Psoas muscle (tissue), 8 donors: ENCODE measurements around the gene RTRAF. TPM values are rescaled to one million over a fixed set of nuclear protein-coding genes. Genes with fewer than 3 reads are reported as not detected.

Source experiments
- ATAC-seq, 4 donors: fragments of 200-7000 bp; cut with Tn5 transposase; one replicate each; pipeline ENCODE4 v1.9.1; 2020; ENCODE audit warnings: moderate library complexity in 3 of 4, mild to moderate bottlenecking in 2 of 4
- DNase-seq, 2 donors: peaks; one replicate each; pipeline ENCODE4 v3.0.0-alpha.2; 2020
- H3K27ac ChIP-seq: fragments of 200-600 bp; one replicate; pipeline ENCODE4 v1.8.0; 2022
- H3K27me3 ChIP-seq, 3 donors: fragments of 200-600 bp in 1 of 3; one replicate each; pipeline versions ENCODE4 v1.6.1 to v1.8.0; 2013 to 2022; ENCODE audit warnings: low read length in 2 of 3, mild to moderate bottlenecking in 2 of 3, moderate library complexity in 1 of 3; ENCODE audit not compliant: insufficient read depth in 3 of 3
- H3K36me3 ChIP-seq, 2 donors: fragments of 200-600 bp in 1 of 2; one replicate each; pipeline versions ENCODE4 v1.6.1 to v1.8.0; 2013 to 2022; ENCODE audit warnings: low read depth in 1 of 2, mild to moderate bottlenecking in 1 of 2, moderate library complexity in 1 of 2; ENCODE audit not compliant: insufficient read depth in 1 of 2
- H3K4me1 ChIP-seq: fragments of 200-600 bp; one replicate; pipeline ENCODE4 v1.8.0; 2022
- H3K4me3 ChIP-seq: fragments of 200-600 bp; one replicate; pipeline ENCODE4 v1.8.0; 2022; ENCODE audit warnings: mild to moderate bottlenecking
- H3K9me3 ChIP-seq: fragments of 200-600 bp; one replicate; pipeline ENCODE4 v1.8.0; 2022
- WGBS, 3 donors: extraction: QIAGEN DNeasy Blood & Tissue Kit; methylation state at CpG; one replicate each; pipeline versions ENCODE4 v1.1.6 to v1.1.7; 2013; 5-methylcytosine and 5-hydroxymethylcytosine counted together
- intact Hi-C, 2 donors: fragments of 100-400 bp; cut with DNase I; formaldehyde crosslinking; loops; one replicate each; pipeline versions ENCODE4 v1.11.0 to v1.14.2; 2022
- polyA plus RNA-seq, 3 donors: library from polyadenylated mRNA; stranded (reverse); fragments of 200-250 nt; gene quantifications; one replicate each; pipeline ENCODE4 v1.2.3, GENCODE V29; 2013
- total RNA-seq, 4 donors: library from RNA; stranded (reverse); fragmentation: NEBNext Ultra II Directional in 2 of 4; extraction: Animal tissue kit (Norgen Biotek cat#: 25700) in 2 of 4; gene quantifications; one replicate each; pipeline versions ENCODE4 v1.2.1 to v1.2.4, GENCODE V29; 2021 to 2023
- TF ChIP-seq, protein P1 (sequence below): fragments of 200-600 bp; IDR thresholded peaks from one replicate; pipeline ENCODE4 v1.8.0; 2022; ENCODE audit warnings: antibody characterized with exemption
- donor health status: healthy with polysubstance abuse.
- donor health status: DM: no; HTN: no; CAD: no; lungs with moderate emphysema.
- donor health status: Bipolar disorder and iron deficiency.
- donor health status: healthy.
- donor health status: DM: yes; HTN: yes; CAD: no.
- donor health status: DM: no; HTN: no; CAD: no.
- donor health status: DM: no; HTN: no; CAD: no.
- donor health status: DM: yes; HTN: yes; CAD: no.

Gene RTRAF
- total and polyA plus RNA-seq, 7 donors = 110 to 174 (median 153) TPM

DNA sequence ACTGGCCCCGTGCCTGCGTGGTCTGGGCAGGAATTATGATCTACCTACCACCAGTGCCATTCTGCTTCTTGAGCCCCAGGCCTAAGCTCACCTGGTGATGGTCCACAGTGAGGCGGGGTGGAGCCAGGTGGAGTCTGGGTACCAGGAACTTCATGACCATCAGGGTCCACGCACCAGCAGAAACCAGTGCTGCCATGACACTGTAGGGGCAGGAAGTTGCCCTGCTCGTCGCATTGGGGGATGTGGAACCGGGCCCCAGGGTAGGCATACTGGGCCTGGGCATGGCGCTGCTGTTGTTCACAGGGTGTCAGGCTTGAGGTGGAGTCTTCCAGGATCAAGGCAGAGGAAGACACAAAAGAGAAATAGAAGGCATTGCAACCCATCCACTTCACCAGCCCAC, 29.6 kb downstream of the RTRAF start:
- DNase-seq (no peak), ATAC-seq (no peak)
- Histone ChIP-seq H3K27me3 (no peaks in the 10 kb centered on the region), H3K9me3 (no peaks in the 10 kb centered on the region), H3K4me1 (no peaks in the 10 kb centered on the region), H3K27ac (no peak overlapping the region), H3K4me3 (no peak overlapping the region), H3K36me3 (peaks cover 0 to 7% of the 10 kb centered on the region in 2 donors)
- 92 to 95% (median 95%) methylated on average over 8 of the region's 8 CpGs for WGBS, 3 donors
- intact Hi-C loops = no loop called here
- TF ChIP-seq, protein P1, sequence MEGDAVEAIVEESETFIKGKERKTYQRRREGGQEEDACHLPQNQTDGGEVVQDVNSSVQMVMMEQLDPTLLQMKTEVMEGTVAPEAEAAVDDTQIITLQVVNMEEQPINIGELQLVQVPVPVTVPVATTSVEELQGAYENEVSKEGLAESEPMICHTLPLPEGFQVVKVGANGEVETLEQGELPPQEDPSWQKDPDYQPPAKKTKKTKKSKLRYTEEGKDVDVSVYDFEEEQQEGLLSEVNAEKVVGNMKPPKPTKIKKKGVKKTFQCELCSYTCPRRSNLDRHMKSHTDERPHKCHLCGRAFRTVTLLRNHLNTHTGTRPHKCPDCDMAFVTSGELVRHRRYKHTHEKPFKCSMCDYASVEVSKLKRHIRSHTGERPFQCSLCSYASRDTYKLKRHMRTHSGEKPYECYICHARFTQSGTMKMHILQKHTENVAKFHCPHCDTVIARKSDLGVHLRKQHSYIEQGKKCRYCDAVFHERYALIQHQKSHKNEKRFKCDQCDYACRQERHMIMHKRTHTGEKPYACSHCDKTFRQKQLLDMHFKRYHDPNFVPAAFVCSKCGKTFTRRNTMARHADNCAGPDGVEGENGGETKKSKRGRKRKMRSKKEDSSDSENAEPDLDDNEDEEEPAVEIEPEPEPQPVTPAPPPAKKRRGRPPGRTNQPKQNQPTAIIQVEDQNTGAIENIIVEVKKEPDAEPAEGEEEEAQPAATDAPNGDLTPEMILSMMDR = no peak

DNA sequence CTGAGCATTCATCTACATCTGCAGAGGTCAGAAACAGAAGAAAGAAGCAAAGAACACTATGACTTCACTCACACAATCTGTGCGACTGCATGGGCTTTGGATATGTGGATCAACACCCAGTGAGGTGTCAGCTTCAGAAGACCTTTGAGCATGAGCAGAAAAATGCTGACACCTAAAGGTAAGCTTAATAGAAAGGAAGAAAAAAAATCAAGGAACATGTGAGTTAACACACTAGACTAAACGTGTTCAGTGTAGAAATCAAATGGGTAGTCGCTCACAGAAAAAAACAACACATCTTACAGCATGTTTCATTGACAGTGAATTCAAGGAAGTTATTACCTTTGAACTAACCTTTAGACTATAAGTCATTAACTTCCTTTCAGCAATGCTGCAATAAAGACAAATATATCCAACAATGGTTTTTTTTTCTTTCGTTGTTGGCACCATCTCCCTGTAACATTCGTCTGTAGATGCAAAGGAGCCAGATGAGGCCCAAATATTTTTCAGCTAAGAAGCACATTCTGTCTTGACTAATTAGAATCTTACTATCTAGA, 30.9 kb downstream of the RTRAF start:
- H3K4me1 ChIP-seq = no peaks in the 10 kb centered on the region
- WGBS, 3 donors = 65 to 75% (median 72%) methylated on average over 5 of the region's 5 CpGs
- H3K36me3 ChIP-seq = peaks cover 0 to 7% of the 10 kb centered on the region in 2 donors
- DNase-seq = no peak
- peak overlapping the region; percentile 23 for H3K27ac ChIP-seq
- no peak overlapping the region for H3K4me3 ChIP-seq
- H3K27me3 ChIP-seq = no peaks in the 10 kb centered on the region
- no peak for ATAC-seq
- H3K9me3 ChIP-seq = no peaks in the 10 kb centered on the region
- TF ChIP-seq, protein P1 = no peak
- intact Hi-C loops = no loop called here

DNA sequence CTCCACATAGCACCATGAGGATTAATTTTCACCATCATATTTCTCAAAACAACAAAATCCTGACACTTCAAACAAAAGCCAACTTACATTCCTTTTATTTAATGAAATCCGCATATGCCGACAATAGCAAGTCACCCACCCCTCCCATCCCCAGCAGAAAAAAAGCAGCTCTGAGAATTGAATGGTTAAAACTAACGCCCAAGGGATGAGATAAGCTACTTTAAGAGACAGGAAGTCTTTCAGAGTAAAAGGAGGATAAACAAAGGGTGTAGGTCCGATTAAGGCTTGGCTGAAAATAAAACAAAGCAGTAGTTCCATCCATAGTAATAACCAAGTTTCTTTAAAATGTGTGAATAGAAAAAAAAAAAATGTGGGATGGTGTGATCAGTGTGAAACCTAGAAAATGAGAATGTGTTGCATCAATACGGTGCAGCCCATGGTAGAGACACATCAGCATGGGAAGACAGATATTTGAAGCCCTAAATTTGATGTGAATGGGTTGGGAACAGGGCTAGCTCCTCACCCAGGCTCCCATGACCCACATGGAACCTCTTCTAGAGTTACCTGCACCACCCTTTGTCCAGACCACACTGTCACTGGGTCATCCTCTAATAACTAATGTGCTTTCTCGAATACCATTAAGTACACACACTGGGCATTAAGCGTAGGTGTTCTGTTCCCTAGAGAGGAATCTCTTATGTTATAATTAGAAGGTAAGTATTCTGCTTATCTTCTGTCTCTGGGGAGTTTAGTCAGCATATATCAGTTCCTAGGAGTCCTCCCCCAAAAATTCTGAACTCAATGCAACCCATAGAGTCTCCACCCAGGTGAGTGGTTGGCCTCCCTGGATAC, 31.7 kb downstream of the RTRAF start:
- H3K4me1 ChIP-seq = no peaks in the 10 kb centered on the region
- no peaks in the 10 kb centered on the region for H3K9me3 ChIP-seq
- no peak overlapping the region for H3K4me3 ChIP-seq
- no peak for DNase-seq
- TF ChIP-seq, protein P1 = no peak
- H3K27ac ChIP-seq = peak overlapping the region; percentile 23
- peaks cover 0 to 7% of the 10 kb centered on the region in 2 donors for H3K36me3 ChIP-seq
- intact Hi-C loops = no loop called here
- no peak for ATAC-seq
- WGBS, 3 donors = 57 to 71% (median 66%) methylated on average over 7 of the region's 7 CpGs
- H3K27me3 ChIP-seq = no peaks in the 10 kb centered on the region

DNA sequence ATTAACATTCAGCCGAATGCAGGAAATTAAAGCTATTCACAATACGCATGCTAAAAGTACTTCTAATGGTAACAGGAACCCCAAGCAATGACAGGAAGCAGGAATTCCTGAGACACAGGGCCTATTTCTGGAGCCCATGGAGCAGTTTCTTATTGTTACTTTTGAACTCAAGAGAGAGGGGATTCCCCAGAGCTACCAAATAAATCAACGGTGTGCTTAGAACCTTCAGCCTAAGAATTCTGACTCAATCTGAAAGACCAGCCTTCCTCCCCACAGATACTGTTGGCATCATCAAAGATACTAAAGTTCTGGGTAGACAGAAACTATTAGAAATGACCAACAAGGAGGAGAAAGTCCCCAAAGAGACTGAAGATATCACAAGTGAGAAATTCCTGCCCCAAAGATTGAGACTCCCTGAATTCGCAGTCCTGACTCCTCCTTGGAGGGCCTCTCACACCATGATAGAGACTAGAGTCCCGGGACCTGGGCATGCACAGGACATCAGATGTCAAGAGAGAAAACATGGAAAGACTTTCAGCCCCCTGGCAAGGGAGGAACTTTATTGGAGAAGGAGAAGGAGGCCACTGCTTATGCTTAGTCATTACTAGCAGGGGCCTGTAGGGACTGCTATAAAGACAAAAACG, 32.7 kb downstream of the RTRAF start:
- Histone ChIP-seq H3K27me3 (no peaks in the 10 kb centered on the region), H3K4me3 (no peak overlapping the region), H3K27ac (no peak overlapping the region), H3K36me3 (peaks cover 0 to 7% of the 10 kb centered on the region in 2 donors), H3K4me1 (no peaks in the 10 kb centered on the region), H3K9me3 (no peaks in the 10 kb centered on the region)
- TF ChIP-seq, protein P1 = no peak
- WGBS, 3 donors = 60 to 72% (median 63%) methylated on average over 6 of the region's 6 CpGs
- ATAC-seq (no peak), DNase-seq (no peak)
- intact Hi-C loops = no loop called here
